PC-3 (cell line): Measurements from ENCODE around the gene ZNF425.

Experiments
- CTCF ChIP-seq: fragments of 300-600 bp; sonication (generic); conservative IDR thresholded peaks from 2 replicates; pipeline ENCODE4 v1.5.1; 2017; ENCODE audit warnings: antibody characterized with exemption, low read depth, mild to moderate bottlenecking, low read length
- EZH2 ChIP-seq: fragments of 300-600 bp; sonication (generic); IDR thresholded peaks from one replicate; pipeline ENCODE4 v1.6.1; 2017; ENCODE audit warnings: antibody characterized with exemption, mild to moderate bottlenecking, low read length; ENCODE audit not compliant: unreplicated experiment

- TF ChIP-seq CTCF (no peak), EZH2 (no peak)
Measured at GRCh38 chr7:149161241-149161848, 35.2 kb upstream of the ZNF425 start.
